Hepatocyte (in vitro differentiated cells): ENCODE measurements around the gene KCNE3. TPM values are rescaled to one million over a fixed set of nuclear protein-coding genes. Genes with fewer than 3 reads are reported as not detected.

Experiments used
- DNase-seq: peaks from one replicate; pipeline ENCODE4 v3.0.0-alpha.2; 2016; ENCODE audit warnings: low spot score
- H2AFZ ChIP-seq: fragments of 200-600 bp; sonication (generic); 2 replicates; pipeline ENCODE4 v1.6.0; 2016; ENCODE audit warnings: antibody characterized with exemption, mild to moderate bottlenecking
- H3K27ac ChIP-seq: fragments of 200-600 bp; sonication (generic); 2 replicates; pipeline ENCODE4 v1.5.1; 2016; ENCODE audit warnings: mild to moderate bottlenecking
- H3K27me3 ChIP-seq: fragments of 200-600 bp; sonication (generic); 2 replicates; pipeline ENCODE4 v1.6.1; 2016
- H3K36me3 ChIP-seq: fragments of 200-600 bp; sonication (generic); replicated peaks from 2 replicates; pipeline ENCODE4 v1.5.1; 2016; ENCODE audit warnings: low read depth; ENCODE audit not compliant: insufficient read depth
- H3K4me1 ChIP-seq: fragments of 200-600 bp; sonication (generic); 2 replicates; pipeline ENCODE4 v1.5.1; 2016; ENCODE audit warnings: mild to moderate bottlenecking, moderate library complexity; ENCODE audit not compliant: insufficient read depth
- H3K4me2 ChIP-seq: fragments of 200-600 bp; sonication (generic); 2 replicates; pipeline ENCODE4 v1.6.0; 2016
- H3K4me3 ChIP-seq: fragments of 200-600 bp; sonication (generic); 2 replicates; pipeline ENCODE4 v1.5.1; 2016; ENCODE audit warnings: mild to moderate bottlenecking
- H3K79me2 ChIP-seq: fragments of 200-600 bp; sonication (generic); 2 replicates; pipeline ENCODE4 v1.6.0; 2017; ENCODE audit warnings: mild to moderate bottlenecking
- H3K9me2 ChIP-seq: fragments of 200-600 bp; sonication (generic); replicated peaks from 2 replicates; pipeline ENCODE4 v1.6.0; 2017; ENCODE audit warnings: mild to moderate bottlenecking; ENCODE audit not compliant: insufficient read depth
- H3K9me3 ChIP-seq: fragments of 200-600 bp; sonication (generic); 2 replicates; pipeline ENCODE4 v1.5.1; 2016; ENCODE audit warnings: low read depth, mild to moderate bottlenecking
- H4K20me1 ChIP-seq: fragments of 200-600 bp; sonication (generic); 2 replicates; pipeline ENCODE4 v1.6.0; 2016; ENCODE audit warnings: mild to moderate bottlenecking; ENCODE audit not compliant: insufficient read depth, poor library complexity, severe bottlenecking
- EZH2 ChIP-seq: fragments of 200-600 bp; sonication (generic); IDR thresholded peaks from 2 replicates; pipeline ENCODE4 v1.6.1; 2016; ENCODE audit warnings: antibody characterized with exemption, mild to moderate bottlenecking, borderline replicate concordance
- EZH2phosphoT487 ChIP-seq: fragments of 200-600 bp; sonication (generic); IDR thresholded peaks from one replicate; pipeline ENCODE4 v1.6.1; 2018; ENCODE audit warnings: antibody characterized with exemption, mild to moderate bottlenecking, low read depth, moderate library complexity; ENCODE audit not compliant: unreplicated experiment, severe bottlenecking
- WGBS: methylation state at CpG from one replicate; pipeline ENCODE4 v1.1.6; 2016; ENCODE audit warnings: low lambda C conversion rate; ENCODE audit errors: missing lambda C conversion rate; 5-methylcytosine and 5-hydroxymethylcytosine counted together
- polyA plus RNA-seq: library from polyadenylated mRNA; unstranded; fragments of >200 nt; fragmentation: Nextera tagmentation; extraction: Ambion mirVana; gene quantifications from 2 replicates; pipeline ENCODE4 v1.2.1, GENCODE V29; 2016
- total RNA-seq: library from RNA; depleted of rRNA; stranded (reverse); fragments of >200 nt; gene quantifications from 2 replicates; pipeline ENCODE4 v1.2.3, GENCODE V29; 2014
- TF ChIP-seq, protein P1 (sequence below): fragments of 200-600 bp; sonication (generic); IDR thresholded peaks from 2 replicates; pipeline ENCODE4 v1.5.1; 2016; ENCODE audit warnings: antibody characterized with exemption, mild to moderate bottlenecking; ENCODE audit not compliant: poor library complexity

Gene KCNE3
- total and polyA plus RNA-seq, 2 experiments from 2014 or later: 8.7 to 18.6 TPM

DNA sequence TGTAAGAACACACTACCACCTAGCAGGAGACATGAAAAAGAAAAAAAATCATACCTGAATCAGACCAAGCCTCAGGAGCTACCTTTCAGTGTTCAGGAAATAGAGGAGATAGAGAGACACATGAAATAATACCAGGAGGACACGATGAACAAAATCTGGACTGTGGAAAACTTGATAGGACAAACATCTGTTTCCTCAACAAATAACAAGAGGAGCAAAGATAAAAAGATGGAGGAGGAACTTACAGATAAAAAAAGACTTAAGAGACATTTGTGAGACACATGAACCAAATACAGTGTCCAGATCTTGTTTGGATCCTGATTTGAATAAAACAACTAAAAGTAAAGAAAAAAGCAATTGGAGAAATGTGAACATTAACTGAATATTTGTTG, 12.4 kb upstream of the KCNE3 start:
- 86% methylated on average over 1 of the region's 1 CpG for WGBS
- Histone ChIP-seq H3K27ac (no peak overlapping the region), H3K4me1 (no peaks in the 10 kb centered on the region), H3K9me2 (no peaks in the 10 kb centered on the region), H3K27me3 (no peaks in the 10 kb centered on the region), H3K4me2 (no peak overlapping the region), H3K9me3 (no peaks in the 10 kb centered on the region), H2AFZ (no peak overlapping the region), H4K20me1 (no peaks in the 10 kb centered on the region), H3K4me3 (no peak overlapping the region), H3K36me3 (no peaks in the 10 kb centered on the region), H3K79me2 (no peaks in the 10 kb centered on the region)
- TF ChIP-seq, protein P1, sequence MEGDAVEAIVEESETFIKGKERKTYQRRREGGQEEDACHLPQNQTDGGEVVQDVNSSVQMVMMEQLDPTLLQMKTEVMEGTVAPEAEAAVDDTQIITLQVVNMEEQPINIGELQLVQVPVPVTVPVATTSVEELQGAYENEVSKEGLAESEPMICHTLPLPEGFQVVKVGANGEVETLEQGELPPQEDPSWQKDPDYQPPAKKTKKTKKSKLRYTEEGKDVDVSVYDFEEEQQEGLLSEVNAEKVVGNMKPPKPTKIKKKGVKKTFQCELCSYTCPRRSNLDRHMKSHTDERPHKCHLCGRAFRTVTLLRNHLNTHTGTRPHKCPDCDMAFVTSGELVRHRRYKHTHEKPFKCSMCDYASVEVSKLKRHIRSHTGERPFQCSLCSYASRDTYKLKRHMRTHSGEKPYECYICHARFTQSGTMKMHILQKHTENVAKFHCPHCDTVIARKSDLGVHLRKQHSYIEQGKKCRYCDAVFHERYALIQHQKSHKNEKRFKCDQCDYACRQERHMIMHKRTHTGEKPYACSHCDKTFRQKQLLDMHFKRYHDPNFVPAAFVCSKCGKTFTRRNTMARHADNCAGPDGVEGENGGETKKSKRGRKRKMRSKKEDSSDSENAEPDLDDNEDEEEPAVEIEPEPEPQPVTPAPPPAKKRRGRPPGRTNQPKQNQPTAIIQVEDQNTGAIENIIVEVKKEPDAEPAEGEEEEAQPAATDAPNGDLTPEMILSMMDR: no peak
- no peak for DNase-seq

DNA sequence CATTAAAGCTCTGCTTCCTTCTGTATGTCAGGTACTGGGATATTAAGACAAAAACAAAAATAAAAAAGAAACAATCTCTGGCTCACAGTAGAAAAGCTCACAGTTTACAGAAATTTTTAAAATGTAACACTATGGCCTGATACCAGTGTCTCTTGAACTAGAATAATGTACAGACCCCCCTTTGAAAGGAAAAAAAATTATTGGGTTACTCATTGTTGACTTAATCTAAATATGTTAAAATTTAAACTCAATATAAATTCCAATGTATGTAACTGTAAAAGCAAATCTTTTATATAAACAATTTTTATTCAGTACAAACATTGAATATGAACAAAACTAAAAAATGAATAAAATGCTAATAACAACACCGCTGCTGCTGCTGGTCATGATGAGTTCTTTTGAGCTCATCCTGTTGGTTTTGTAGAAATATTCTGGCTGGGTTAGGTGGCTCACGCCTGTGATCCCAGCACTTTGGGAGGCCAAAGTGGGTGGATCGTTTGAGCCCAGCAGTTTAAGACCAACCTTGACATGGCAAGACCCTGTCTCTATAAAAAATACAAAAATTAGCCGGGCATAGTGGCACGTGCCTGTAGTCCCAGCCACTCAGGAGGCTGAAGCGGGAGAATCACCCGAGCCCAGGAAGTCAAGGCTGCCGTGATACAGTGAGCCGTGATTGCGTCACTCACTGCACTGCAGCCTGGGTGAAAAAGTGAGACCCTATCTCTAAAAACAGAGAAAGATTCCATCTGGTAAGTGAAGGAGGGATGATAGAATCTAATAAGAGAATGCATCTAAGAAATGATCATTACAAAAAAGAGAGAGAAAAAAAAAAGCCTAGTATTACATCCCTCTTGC, 11.8 kb upstream of the KCNE3 start:
- Histone ChIP-seq H3K4me1 (no peaks in the 10 kb centered on the region), H3K27me3 (no peaks in the 10 kb centered on the region), H3K9me2 (no peaks in the 10 kb centered on the region), H3K9me3 (no peaks in the 10 kb centered on the region), H2AFZ (no peak overlapping the region), H3K36me3 (no peaks in the 10 kb centered on the region), H3K4me2 (no peak overlapping the region), H3K79me2 (no peaks in the 10 kb centered on the region), H3K4me3 (no peak overlapping the region), H4K20me1 (no peaks in the 10 kb centered on the region), H3K27ac (no peak overlapping the region)
- 87% methylated on average over 10 of the region's 10 CpGs for WGBS
- DNase-seq: no peak
- TF ChIP-seq EZH2phosphoT487 (no peak), EZH2 (no peak)
- TF ChIP-seq, protein P1: no peak

DNA sequence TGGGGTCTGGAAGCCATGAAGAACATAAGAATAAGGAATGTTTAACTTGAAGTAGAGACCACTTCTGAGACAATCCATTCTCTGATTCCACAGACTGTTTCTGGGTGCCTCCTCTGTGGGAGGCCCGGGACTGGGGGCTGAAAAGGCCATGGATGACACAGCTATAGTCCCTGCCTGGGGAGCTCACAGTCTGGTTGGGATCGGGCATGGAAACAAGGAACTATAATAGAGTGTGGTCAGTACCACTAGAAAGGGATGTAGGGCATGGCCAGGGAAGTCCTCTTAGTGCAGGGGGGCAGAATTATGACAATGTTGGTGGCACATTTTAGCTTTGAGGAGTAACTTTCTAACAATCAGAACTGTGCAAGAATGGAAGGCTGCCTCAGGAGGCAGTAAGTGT, 9.2 kb upstream of the KCNE3 start:
- DNase-seq: no peak
- H3K27me3 ChIP-seq: no peaks in the 10 kb centered on the region
- H3K4me1 ChIP-seq: no peaks in the 10 kb centered on the region
- H3K9me3 ChIP-seq: no peaks in the 10 kb centered on the region
- H3K79me2 ChIP-seq: no peaks in the 10 kb centered on the region
- H3K4me2 ChIP-seq: no peak overlapping the region
- H4K20me1 ChIP-seq: no peaks in the 10 kb centered on the region
- no peak overlapping the region for H3K27ac ChIP-seq
- H3K36me3 ChIP-seq: no peaks in the 10 kb centered on the region
- H2AFZ ChIP-seq: no peak overlapping the region
- H3K4me3 ChIP-seq: no peak overlapping the region
- no peaks in the 10 kb centered on the region for H3K9me2 ChIP-seq
- WGBS: 85% methylated on average over 2 of the region's 2 CpGs
- TF ChIP-seq EZH2phosphoT487: no peak
- TF ChIP-seq, protein P1: no peak
- no peak for TF ChIP-seq EZH2

DNA sequence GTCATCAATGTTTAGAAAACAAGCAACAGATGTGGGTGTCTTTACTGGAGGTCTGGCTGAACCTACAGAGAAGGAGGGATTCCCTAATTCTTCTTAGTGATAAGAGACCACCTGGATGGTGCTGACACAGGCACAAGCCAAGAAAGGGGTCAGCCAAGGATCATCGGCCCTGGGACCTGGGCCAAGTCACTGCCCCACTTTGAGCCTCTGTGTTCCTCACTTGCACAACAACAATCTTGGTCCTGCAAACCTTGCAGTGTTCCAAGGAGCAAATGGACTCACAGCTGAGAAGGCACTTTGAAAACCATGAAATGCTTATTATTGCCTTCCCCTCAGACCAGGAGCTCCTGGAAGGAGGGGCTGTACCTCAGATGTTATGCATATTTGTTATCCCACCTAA, 7.0 kb upstream of the KCNE3 start:
- no peaks in the 10 kb centered on the region for H3K79me2 ChIP-seq
- H4K20me1 ChIP-seq: no peaks in the 10 kb centered on the region
- no peaks in the 10 kb centered on the region for H3K36me3 ChIP-seq
- no peaks in the 10 kb centered on the region for H3K9me2 ChIP-seq
- WGBS: 69% methylated on average over 1 of the region's 1 CpG
- DNase-seq: no peak
- H3K9me3 ChIP-seq: no peaks in the 10 kb centered on the region
- no peak overlapping the region for H3K4me3 ChIP-seq
- TF ChIP-seq, protein P1: no peak
- TF ChIP-seq EZH2: no peak
- no peak for TF ChIP-seq EZH2phosphoT487
- no peaks in the 10 kb centered on the region for H3K27me3 ChIP-seq
- no peak overlapping the region for H2AFZ ChIP-seq
- H3K27ac ChIP-seq: no peak overlapping the region
- no peaks in the 10 kb centered on the region for H3K4me1 ChIP-seq
- H3K4me2 ChIP-seq: no peak overlapping the region
